Stomach smooth muscle (tissue), 2 donors: ENCODE data around the gene SAMD10.

ENCODE experiments used
- H3K27ac ChIP-seq: one replicate; pipeline ENCODE4 v1.7.0; 2013; ENCODE audit warnings: mild to moderate bottlenecking, low read length, inconsistent platforms
- H3K27me3 ChIP-seq, 2 donors: one replicate each; pipeline ENCODE4 v1.7.0; 2013; ENCODE audit warnings: low read length in 2 of 2; ENCODE audit not compliant: insufficient read depth in 2 of 2, control insufficient read depth in 1 of 2
- H3K36me3 ChIP-seq, 2 donors: one replicate each; pipeline ENCODE4 v1.7.0; 2013; ENCODE audit warnings: low read length in 2 of 2; ENCODE audit not compliant: control insufficient read depth in 2 of 2, insufficient read depth in 2 of 2
- H3K4me1 ChIP-seq: one replicate; pipeline ENCODE4 v1.7.0; 2013; ENCODE audit warnings: low read length; ENCODE audit not compliant: control insufficient read depth, insufficient read depth
- H3K4me3 ChIP-seq, 2 donors: one replicate each; pipeline ENCODE4 v1.7.0; 2013; ENCODE audit warnings: low read length in 2 of 2
- H3K9ac ChIP-seq, 2 donors: one replicate each; pipeline ENCODE4 v1.7.0; 2013; ENCODE audit warnings: low read length in 2 of 2, mild to moderate bottlenecking in 1 of 2
- H3K9me3 ChIP-seq, 2 donors: one replicate each; pipeline ENCODE4 v1.7.0; 2013; ENCODE audit warnings: low read length in 2 of 2; ENCODE audit not compliant: control insufficient read depth in 2 of 2
- donor health status: healthy.
- donor health status: Pancreatic carcinoma.

Gene SAMD10

GRCh38 chr20:63968136-63968927 lies 11.1 kb downstream of the SAMD10 start:
- peak overlapping the region; percentile 52 to 76 for H3K4me3 ChIP-seq
- peak overlapping the region; percentile 41 for H3K27ac ChIP-seq
- peak overlapping the region; percentile 75 to 88 for H3K9ac ChIP-seq

GRCh38 chr20:63967330-63968135 lies 11.9 kb downstream of the SAMD10 start:
- Histone ChIP-seq H3K9ac (no peak overlapping the region), H3K9me3 (no peaks in the 10 kb centered on the region), H3K4me1 (peaks cover 18% of the 10 kb centered on the region), H3K36me3 (peaks cover 15 to 18% of the 10 kb centered on the region in 2 donors), H3K27ac (no peak overlapping the region), H3K27me3 (no peaks in the 10 kb centered on the region), H3K4me3 (no peak overlapping the region)

More at GRCh38 chr20:63968136-63968927, 11.1 kb downstream of the SAMD10 start:
- H3K27me3 ChIP-seq = no peaks in the 10 kb centered on the region
- H3K36me3 ChIP-seq = peaks cover 12 to 15% of the 10 kb centered on the region in 2 donors
- no peaks in the 10 kb centered on the region for H3K9me3 ChIP-seq
- H3K4me1 ChIP-seq = peaks cover 18% of the 10 kb centered on the region

GRCh38 chr20:63966944-63967322 lies 12.5 kb downstream of the SAMD10 start:
- H3K27ac ChIP-seq = no peak overlapping the region
- no peak overlapping the region for H3K4me3 ChIP-seq
- H3K27me3 ChIP-seq = no peaks in the 10 kb centered on the region
- H3K9ac ChIP-seq = no peak overlapping the region
- H3K9me3 ChIP-seq = no peaks in the 10 kb centered on the region
- H3K4me1 ChIP-seq = peaks cover 18% of the 10 kb centered on the region
- H3K36me3 ChIP-seq = peaks cover 15 to 22% of the 10 kb centered on the region in 2 donors

- Histone ChIP-seq H3K36me3 (peaks cover 15 to 26% of the 10 kb centered on the region in 2 donors), H3K9ac (no peak overlapping the region)
Measured at GRCh38 chr20:63966172-63966943, 13.1 kb downstream of the SAMD10 start.

GRCh38 chr20:63964412-63964811 lies 15.0 kb downstream of the SAMD10 start:
- Histone ChIP-seq H3K27me3 (no peaks in the 10 kb centered on the region), H3K36me3 (peaks cover 15 to 29% of the 10 kb centered on the region in 2 donors), H3K9ac (no peak overlapping the region), H3K4me1 (peaks cover 12% of the 10 kb centered on the region), H3K4me3 (no peak overlapping the region), H3K9me3 (no peaks in the 10 kb centered on the region), H3K27ac (no peak overlapping the region)

More at GRCh38 chr20:63966172-63966943, 13.1 kb downstream of the SAMD10 start:
- Histone ChIP-seq H3K4me1 (peaks cover 18% of the 10 kb centered on the region), H3K9me3 (no peaks in the 10 kb centered on the region), H3K27me3 (no peaks in the 10 kb centered on the region), H3K4me3 (no peak overlapping the region), H3K27ac (no peak overlapping the region)

- Histone ChIP-seq H3K27ac (no peak overlapping the region), H3K27me3 (no peaks in the 10 kb centered on the region), H3K36me3 (peaks cover 15 to 32% of the 10 kb centered on the region in 2 donors), H3K4me3 (no peak overlapping the region), H3K4me1 (peaks cover 7% of the 10 kb centered on the region), H3K9me3 (no peaks in the 10 kb centered on the region), H3K9ac (no peak overlapping the region)
Measured at GRCh38 chr20:63963784-63964301, 15.6 kb downstream of the SAMD10 start.

- Histone ChIP-seq H3K4me3 (no peak overlapping the region), H3K36me3 (peaks cover 15 to 32% of the 10 kb centered on the region in 2 donors), H3K4me1 (peaks cover 2% of the 10 kb centered on the region), H3K27ac (no peak overlapping the region), H3K27me3 (no peaks in the 10 kb centered on the region), H3K9me3 (no peaks in the 10 kb centered on the region), H3K9ac (no peak overlapping the region)
Measured at GRCh38 chr20:63963348-63963741, 16.1 kb downstream of the SAMD10 start.

- Histone ChIP-seq H3K4me3 (no peak overlapping the region), H3K9ac (no peak overlapping the region), H3K4me1 (peaks cover 3% of the 10 kb centered on the region), H3K27ac (no peak overlapping the region), H3K27me3 (no peaks in the 10 kb centered on the region), H3K9me3 (no peaks in the 10 kb centered on the region), H3K36me3 (peaks cover 15 to 32% of the 10 kb centered on the region in 2 donors)
Measured at GRCh38 chr20:63962426-63963347, 16.8 kb downstream of the SAMD10 start.

- H3K9ac ChIP-seq = no peak overlapping the region
- no peaks in the 10 kb centered on the region for H3K9me3 ChIP-seq
- peaks cover 12 to 30% of the 10 kb centered on the region in 2 donors for H3K36me3 ChIP-seq
- H3K4me3 ChIP-seq = no peak overlapping the region
- H3K27ac ChIP-seq = no peak overlapping the region
- H3K27me3 ChIP-seq = no peaks in the 10 kb centered on the region
- peaks cover 9% of the 10 kb centered on the region for H3K4me1 ChIP-seq
Measured at GRCh38 chr20:63961664-63962425, 17.6 kb downstream of the SAMD10 start.
